GM18505 (cell line): ENCODE results near the gene PKDCC.

Experiments
- ATAC-seq: cut with Tn5 transposase; IDR thresholded peaks from one replicate; pipeline ENCODE4 v1.9.1; 2021; ENCODE audit not compliant: unreplicated experiment
- POLR2A ChIP-seq: IDR thresholded peaks from 4 replicates; pipeline ENCODE4 v1.6.1; 2011; ENCODE audit warnings: borderline replicate concordance; ENCODE audit not compliant: insufficient read depth, insufficient read length; ENCODE audit errors: extremely low read depth

The PKDCC gene

GRCh38 chr2:42049221-42050009, 1.6 kb downstream of the PKDCC start:
- TF ChIP-seq POLR2A = no peak
- ATAC-seq = no peak

DNA sequence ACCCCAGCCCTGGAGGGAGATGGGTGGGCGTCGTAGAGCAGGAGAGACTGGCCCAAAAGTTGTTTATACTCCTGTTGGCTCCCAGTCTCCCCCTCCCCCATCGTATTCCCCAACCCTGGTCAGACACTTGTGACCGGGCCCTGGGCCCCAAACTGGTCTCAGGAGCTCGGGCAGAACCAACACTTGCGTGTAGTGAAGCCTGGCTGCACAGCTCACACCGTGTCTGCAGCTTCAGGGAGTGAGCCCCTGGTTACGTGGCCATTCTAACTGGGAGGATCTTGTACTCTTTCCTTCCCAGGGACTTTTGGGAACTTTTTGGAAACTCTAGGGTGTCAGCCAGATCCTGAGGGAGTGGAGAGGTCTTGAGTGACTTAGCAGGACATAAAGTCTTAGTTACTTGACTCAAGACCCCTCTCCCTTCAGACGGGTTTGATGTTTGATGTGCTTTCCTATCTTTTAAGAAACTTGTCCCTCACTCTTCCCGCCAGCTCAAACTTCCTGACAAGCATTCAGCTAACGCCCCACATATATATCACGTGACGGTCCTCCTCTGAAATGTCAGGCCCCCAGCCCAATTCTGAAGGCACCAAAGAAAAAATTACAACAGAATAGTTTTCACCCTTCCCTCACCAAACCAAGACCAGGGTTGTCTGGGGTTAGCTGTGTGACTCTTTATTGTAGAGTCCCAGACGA, 2.3 kb downstream of the PKDCC start:
- no peak for ATAC-seq
- no peak for TF ChIP-seq POLR2A

- ATAC-seq = no peak
- no peak for TF ChIP-seq POLR2A
Observed at GRCh38 chr2:42050703-42051542, 3.1 kb downstream of the PKDCC start.

- ATAC-seq = no peak
- TF ChIP-seq POLR2A = no peak
Observed at GRCh38 chr2:42051543-42052235, 3.9 kb downstream of the PKDCC start.

GRCh38 chr2:42052702-42053481, 5.1 kb downstream of the PKDCC start:
- no peak for TF ChIP-seq POLR2A
- ATAC-seq = no peak

GRCh38 chr2:42053482-42053790, 5.6 kb downstream of the PKDCC start:
- no peak for ATAC-seq
- no peak for TF ChIP-seq POLR2A

GRCh38 chr2:42053791-42054701, 6.2 kb downstream of the PKDCC start:
- ATAC-seq = no peak

DNA sequence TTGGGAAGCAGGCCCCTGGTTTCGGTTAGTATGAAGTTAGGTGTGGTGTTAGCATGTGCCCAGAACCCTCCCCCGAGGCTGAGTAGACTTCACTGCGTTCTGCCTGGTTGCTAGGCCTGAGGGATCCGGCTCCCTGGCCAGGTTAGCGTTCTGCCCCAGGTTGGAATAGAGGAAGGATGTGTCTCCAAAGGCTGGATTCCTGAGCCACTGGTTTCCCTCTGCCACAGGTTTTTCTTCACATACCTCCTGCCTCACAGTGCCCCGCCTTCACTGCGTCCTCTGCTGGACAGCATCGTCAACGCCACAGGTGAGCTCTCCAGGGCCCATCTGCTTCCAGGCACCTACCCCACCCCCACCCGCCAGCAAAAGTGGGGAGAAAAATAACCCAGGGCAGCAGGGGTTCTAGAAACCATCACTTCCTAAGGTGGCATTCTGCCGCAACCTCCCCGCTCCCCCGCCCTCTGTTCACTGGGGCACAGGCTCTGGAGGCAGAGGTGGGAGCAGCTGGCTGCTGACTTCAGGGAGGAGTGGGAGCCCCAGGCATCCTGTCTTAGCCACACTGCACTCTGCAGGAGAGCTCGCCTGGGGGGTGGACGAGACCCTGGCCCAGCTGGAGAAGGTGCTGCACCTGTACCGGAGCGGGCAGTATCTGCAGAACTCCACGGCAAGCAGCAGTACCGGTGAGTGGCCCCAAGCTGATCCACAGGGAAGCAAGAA, 7.1 kb downstream of the PKDCC start:
- TF ChIP-seq POLR2A = no peak
- no peak for ATAC-seq

More at GRCh38 chr2:42053791-42054701, 6.2 kb downstream of the PKDCC start:
- TF ChIP-seq POLR2A = no peak

GRCh38 chr2:42055573-42056514, 8.0 kb downstream of the PKDCC start:
- no peak for ATAC-seq
- no peak for TF ChIP-seq POLR2A

GRCh38 chr2:42057159-42057901, 9.5 kb downstream of the PKDCC start:
- TF ChIP-seq POLR2A = no peak
- no peak for ATAC-seq
